Skeletal muscle satellite cell (primary cell): Measurements from ENCODE around the gene SIAH1.
"Not testable (repeated sequence)": the region's sequence is repeated elsewhere in the genome, so short reads cannot be mapped to it uniquely, and the experiment has no call there.

Experiments used
- H3K27me3 ChIP-seq: 2 replicates; pipeline ENCODE4 v1.7.0; 2013; ENCODE audit warnings: low read length; ENCODE audit not compliant: control insufficient read depth, insufficient read depth
- H3K36me3 ChIP-seq: 2 replicates; pipeline ENCODE4 v1.7.0; 2013; ENCODE audit warnings: mild to moderate bottlenecking, control low read depth, low read length; ENCODE audit not compliant: insufficient read depth
- H3K4me1 ChIP-seq: 2 replicates; pipeline ENCODE4 v1.7.0; 2013; ENCODE audit warnings: low read length; ENCODE audit not compliant: control insufficient read depth, insufficient read depth
- H3K4me2 ChIP-seq: 2 replicates; pipeline ENCODE4 v1.7.0; 2013; ENCODE audit warnings: mild to moderate bottlenecking, low read length
- H3K4me3 ChIP-seq: 2 replicates; pipeline ENCODE4 v1.7.0; 2013; ENCODE audit warnings: low read length
- H3K9ac ChIP-seq: 2 replicates; pipeline ENCODE4 v1.7.0; 2013; ENCODE audit warnings: mild to moderate bottlenecking, low read depth, low read length, moderate library complexity
- H3K9me3 ChIP-seq: replicated peaks from 2 replicates; pipeline ENCODE4 v1.7.0; 2013; ENCODE audit warnings: mild to moderate bottlenecking, control low read depth, low read length

The SIAH1 gene

DNA sequence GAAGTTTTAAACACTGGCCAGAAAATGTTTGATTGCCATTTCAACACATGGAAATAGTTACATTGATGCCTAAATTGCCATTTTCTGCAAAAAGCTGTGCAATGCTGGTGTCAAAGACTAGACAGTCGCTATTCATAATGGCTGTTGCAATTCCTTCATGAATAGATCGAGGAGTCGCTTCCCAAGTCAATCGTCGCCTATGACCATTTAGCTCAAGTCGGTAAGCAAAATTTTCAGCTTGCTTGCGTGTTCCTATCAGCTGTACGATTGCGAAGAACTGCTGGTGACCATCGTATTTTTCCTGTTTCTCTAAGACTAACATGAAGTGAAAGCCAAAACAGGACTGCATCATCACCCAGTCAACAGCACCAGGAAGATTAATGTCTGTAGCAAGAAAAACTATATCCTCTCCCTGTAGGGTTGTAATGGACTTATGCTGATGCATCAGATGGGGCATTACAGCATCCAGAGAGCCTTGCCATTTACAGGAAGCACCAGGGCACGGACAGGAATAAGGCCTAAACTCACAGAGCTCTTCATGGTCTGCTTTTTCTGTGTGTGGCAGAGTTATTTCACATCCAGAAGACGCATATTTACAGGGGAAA, 23.6 kb downstream of the SIAH1 start:
- H3K4me1 ChIP-seq, result peaks cover 14% of the 10 kb centered on the region
- H3K4me3 ChIP-seq, result no peak overlapping the region
- peaks cover 18% of the 10 kb centered on the region for H3K36me3 ChIP-seq
- H3K9me3 ChIP-seq, result no peaks in the 10 kb centered on the region
- no peak overlapping the region for H3K4me2 ChIP-seq
- no peaks in the 10 kb centered on the region for H3K27me3 ChIP-seq
- H3K9ac ChIP-seq, result no peak overlapping the region

DNA sequence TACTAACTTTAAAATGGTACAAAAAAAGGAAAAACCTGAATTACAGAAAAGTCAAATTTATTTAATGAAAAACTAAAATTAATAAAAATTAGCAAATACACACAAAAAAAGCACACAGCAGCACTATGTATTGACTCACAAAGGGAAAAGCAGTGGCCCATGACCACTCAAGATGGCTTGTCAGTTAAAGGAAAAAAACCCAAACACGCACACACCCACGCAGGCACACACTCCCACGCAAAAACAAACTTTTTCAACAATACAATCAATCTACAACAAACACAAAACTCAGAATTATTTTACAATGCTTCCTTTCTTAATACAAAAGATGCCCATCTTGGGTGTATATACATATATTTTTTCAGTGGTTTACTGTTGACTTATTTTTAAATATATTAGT, 24.2 kb downstream of the SIAH1 start:
- H3K9me3 ChIP-seq, result no peaks in the 10 kb centered on the region
- H3K4me1 ChIP-seq, result peaks cover 13% of the 10 kb centered on the region
- no peaks in the 10 kb centered on the region for H3K27me3 ChIP-seq
- H3K36me3 ChIP-seq, result peaks cover 18% of the 10 kb centered on the region
- no peak overlapping the region for H3K9ac ChIP-seq
- no peak overlapping the region for H3K4me3 ChIP-seq
- no peak overlapping the region for H3K4me2 ChIP-seq

DNA sequence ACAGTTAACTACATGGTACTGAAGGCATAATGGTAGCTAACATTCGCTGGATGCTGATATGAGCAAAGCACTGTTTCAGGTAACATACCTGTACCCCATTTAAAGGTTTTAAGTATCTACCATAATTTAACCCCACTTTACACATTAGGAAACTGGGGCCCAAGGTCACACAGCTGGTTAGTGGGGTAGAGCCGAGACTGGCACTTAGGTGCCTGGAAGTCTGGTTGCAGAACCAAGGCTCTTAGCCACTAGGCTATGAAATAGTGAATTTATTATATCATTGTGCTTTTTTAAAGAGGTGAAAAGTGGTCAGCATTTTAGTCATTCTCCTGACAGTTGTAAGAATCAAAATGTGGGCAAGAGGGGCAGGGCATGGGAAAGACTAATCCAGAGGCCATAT, 25.2 kb downstream of the SIAH1 start:
- H3K9ac ChIP-seq, result no peak overlapping the region
- no peaks in the 10 kb centered on the region for H3K9me3 ChIP-seq
- H3K4me3 ChIP-seq, result no peak overlapping the region
- peaks cover 7% of the 10 kb centered on the region for H3K4me1 ChIP-seq
- peaks cover 20% of the 10 kb centered on the region for H3K36me3 ChIP-seq
- no peaks in the 10 kb centered on the region for H3K27me3 ChIP-seq
- no peak overlapping the region for H3K4me2 ChIP-seq

DNA sequence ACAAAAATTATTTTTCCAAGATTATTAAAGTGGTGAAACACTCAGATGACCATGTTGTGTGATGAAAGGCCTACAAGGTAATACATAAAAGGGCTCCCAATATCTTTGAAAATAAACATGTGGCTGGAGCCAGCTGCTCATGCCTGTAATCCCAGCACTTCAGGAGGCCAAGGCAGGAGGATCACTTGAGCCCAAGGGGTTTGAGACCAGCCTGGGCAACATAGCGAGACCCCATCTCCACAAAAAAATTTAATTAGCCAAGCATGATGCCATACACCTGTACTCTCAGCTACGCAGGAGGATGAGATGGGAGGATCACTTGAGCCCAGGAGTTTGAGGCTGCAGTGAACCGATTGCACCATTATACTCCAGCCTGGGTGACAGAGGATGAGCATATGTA, 26.8 kb downstream of the SIAH1 start:
- H3K36me3 ChIP-seq, result peaks cover 22% of the 10 kb centered on the region

DNA sequence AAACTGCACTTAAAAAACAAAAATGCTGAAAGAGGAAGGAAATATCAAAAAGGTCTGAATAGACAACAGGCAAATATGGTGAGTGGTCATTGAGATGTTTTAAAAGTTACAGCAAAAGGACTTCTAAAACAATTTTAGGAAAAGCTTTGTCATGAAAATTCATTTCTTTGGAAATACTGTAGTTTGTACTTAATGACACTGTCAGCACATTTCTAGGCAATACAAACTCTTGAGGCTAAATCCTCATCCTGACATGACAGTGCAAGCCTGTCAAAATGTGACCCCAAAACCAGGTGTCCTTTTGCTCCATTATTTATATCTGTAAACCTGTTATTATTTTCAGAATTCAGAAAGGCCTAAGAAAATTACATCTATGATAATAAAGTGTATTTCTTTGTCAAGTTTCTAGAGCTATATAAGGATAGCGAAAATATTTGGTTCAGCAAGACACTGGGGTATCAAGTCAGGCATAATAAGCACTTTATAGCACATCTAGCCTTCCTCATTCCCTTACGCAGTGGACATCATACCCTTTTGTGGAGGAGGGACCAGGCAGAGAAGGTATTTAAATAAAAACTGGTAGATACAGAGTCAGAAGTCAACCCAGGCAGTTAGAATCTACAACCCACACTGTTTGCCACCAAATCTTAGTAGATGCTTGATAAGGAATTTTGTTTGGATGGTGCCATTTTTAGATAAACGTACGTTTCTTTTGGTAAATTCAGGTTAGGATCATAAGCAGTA, 28.4 kb downstream of the SIAH1 start:
- H3K4me2 ChIP-seq, result no peak overlapping the region
- H3K27me3 ChIP-seq, result no peaks in the 10 kb centered on the region
- H3K9me3 ChIP-seq, result no peaks in the 10 kb centered on the region
- no peak overlapping the region for H3K9ac ChIP-seq
- no peaks in the 10 kb centered on the region for H3K4me1 ChIP-seq
- H3K4me3 ChIP-seq, result no peak overlapping the region
- H3K36me3 ChIP-seq, result peaks cover 28% of the 10 kb centered on the region

More for the DNA sequence above, 26.8 kb downstream of the SIAH1 start:
- no peaks in the 10 kb centered on the region for H3K4me1 ChIP-seq
- H3K4me3 ChIP-seq, result no peak overlapping the region
- no peak overlapping the region for H3K4me2 ChIP-seq
- no peak overlapping the region for H3K9ac ChIP-seq
- no peaks in the 10 kb centered on the region for H3K9me3 ChIP-seq
- no peaks in the 10 kb centered on the region for H3K27me3 ChIP-seq

DNA sequence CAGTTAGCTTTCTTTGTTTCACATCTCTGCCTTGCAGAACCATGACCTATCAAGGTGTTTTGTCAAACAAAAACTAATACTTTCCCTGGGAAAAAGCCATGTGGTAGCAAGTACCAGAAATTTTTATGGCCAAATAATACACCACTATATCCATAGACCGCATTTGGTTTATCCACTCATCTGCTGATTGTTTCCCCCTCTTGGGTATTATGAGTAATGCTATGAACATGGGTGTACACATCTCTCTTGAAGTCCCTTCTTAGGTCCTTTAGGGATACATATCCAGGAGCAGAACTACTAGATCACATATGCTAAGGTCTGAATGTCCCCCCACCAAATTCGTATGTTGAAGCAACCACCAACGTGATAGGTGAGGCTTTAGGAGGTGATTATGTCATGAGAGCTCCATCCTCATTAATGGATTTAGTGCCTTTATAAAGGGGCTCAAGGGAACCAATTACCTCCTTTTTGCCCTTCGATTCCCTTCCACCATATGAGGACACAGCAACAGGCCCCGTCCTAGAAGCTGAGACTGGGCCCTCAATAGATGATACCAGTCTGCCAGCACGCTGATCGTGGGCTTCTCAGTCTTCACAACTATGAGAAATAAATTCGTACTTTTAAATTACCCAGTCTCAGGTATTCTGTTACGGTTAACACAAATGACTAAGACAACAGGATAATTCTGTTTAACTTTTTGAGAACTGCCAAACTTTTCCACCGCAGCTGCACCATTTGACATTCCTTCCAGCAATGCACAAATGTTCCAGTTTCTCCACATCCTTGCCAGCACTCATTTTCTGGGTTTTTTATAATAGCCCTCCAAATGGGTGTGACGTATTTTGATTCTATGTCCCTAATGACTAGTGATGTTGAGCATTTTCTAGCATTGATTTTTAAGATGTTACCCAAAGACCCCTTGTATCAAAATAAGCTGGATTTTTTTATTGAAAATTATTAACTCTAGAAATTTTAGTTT, 30.0 kb downstream of the SIAH1 start:
- Histone ChIP-seq H3K9me3 (no peaks in the 10 kb centered on the region), H3K4me1 (no peaks in the 10 kb centered on the region), H3K4me2 (no peak overlapping the region), H3K36me3 (peaks cover 35% of the 10 kb centered on the region), H3K9ac (no peak overlapping the region), H3K4me3 (no peak overlapping the region), H3K27me3 (no peaks in the 10 kb centered on the region)

DNA sequence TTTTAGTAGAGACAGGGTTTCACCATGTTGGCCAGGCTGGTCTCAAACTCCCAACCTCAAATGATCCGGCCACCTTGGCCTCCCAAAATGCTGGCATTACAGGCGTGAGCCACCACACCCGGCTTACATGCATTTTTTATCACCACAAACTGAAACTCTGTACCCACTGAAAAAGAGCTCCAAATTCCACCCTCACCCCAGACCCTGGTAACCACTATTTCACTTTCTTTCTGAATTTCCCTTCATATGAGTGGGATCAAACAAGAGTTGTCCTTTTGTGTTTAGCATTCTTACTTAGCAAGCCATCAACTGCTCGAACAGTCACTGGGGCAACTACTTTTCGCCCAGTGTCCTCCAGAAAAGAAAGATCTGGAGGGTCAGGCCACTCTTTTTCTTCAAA, 30.8 kb downstream of the SIAH1 start:
- H3K4me1 ChIP-seq, H3K27me3 ChIP-seq, H3K9ac ChIP-seq, H3K4me2 ChIP-seq, H3K4me3 ChIP-seq, H3K9me3 ChIP-seq: not testable (repeated sequence)
- H3K36me3 ChIP-seq, result peaks cover 39% of the 10 kb centered on the region

DNA sequence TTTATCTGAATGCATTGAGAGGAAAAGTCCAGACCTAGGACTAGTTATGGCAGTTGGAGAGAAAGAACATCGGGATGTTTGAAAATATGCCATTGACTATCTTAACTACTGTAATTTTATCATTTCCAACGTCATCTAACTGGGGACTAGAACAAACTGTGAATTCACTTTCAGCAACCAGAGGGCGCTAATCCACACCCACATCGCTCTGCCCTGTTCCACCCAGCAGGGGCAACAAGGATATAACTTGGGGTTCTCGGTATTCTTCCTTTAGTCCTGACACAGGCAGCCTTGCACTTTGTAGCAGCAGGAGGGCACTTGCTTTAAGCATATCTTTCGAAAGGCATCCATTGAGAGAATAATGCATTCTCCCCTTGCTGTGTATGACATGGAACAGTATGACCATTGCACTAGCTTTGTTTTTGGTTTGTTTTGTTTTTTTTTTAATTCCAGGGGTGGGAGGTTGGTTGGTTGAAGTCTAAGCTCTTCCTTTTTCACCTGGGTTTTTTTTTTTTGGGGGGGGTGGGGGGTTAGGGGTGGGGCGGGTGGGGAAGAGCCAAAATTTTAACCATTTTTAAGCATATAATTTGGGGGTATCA, 31.5 kb downstream of the SIAH1 start:
- no peak overlapping the region for H3K9ac ChIP-seq
- no peak overlapping the region for H3K4me3 ChIP-seq
- peaks cover 41% of the 10 kb centered on the region for H3K36me3 ChIP-seq
- no peaks in the 10 kb centered on the region for H3K4me1 ChIP-seq
- no peaks in the 10 kb centered on the region for H3K27me3 ChIP-seq
- no peaks in the 10 kb centered on the region for H3K9me3 ChIP-seq
- no peak overlapping the region for H3K4me2 ChIP-seq

DNA sequence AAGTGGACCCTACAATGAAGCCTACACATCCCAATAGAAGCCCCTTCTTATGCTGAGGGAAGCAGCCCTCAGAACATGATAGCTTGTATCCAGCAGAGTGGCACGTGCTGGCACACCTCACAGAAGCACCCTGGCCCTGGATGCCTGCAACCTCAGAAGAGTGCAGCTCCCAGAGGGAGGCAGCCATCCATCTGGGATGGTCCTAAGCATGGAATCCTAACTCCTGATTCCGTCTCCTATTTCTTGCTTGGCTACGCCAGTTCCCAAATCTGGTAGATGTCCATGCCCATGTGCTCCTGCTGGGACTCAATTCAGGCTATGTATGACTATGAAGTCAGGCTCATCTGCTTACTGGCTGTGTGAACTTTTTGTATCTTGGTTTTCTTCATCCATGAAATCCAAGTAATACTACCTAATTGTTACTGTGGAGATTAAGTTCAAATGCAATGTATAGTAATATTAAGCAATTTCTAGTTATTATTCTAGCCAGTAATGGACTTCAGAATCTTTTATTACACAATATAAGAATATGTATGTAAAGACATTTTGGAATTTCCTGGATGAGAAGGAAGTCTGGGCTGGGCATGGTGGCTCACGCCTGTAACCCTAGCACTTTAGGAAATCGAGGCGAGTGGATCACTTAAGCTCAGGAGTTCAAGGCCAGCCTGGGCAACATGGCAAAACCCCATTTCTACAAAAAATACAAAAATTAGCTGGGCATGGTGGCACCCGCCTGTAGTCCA, 32.4 kb downstream of the SIAH1 start:
- no peaks in the 10 kb centered on the region for H3K27me3 ChIP-seq
- H3K4me1 ChIP-seq, result no peaks in the 10 kb centered on the region
- H3K9me3 ChIP-seq, result no peaks in the 10 kb centered on the region
- H3K36me3 ChIP-seq, result peaks cover 45% of the 10 kb centered on the region
- no peak overlapping the region for H3K4me2 ChIP-seq
- no peak overlapping the region for H3K9ac ChIP-seq
- H3K4me3 ChIP-seq, result no peak overlapping the region

DNA sequence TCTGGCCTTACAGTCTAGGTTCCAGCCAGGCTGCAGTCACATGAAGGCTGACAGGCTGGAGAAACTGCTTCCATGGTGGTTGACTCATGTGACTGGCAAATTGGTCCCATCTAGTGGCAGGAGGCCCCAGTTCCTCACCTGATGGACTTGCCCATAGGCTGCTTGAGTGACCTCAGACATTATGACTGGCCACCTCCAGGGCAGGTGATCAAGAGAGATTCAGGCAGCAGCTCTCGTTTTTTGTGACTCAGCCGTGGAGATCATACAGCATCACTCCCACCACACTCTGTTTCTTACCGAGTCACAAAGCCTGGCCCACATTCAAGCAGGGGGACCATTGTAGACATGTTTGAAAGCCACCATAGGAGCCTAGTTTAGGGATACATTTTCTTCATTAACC, 34.5 kb downstream of the SIAH1 start:
- H3K4me1 ChIP-seq, result no peaks in the 10 kb centered on the region
- H3K9me3 ChIP-seq, result no peaks in the 10 kb centered on the region
- H3K4me3 ChIP-seq, result no peak overlapping the region
- H3K4me2 ChIP-seq, result no peak overlapping the region
- H3K36me3 ChIP-seq, result peaks cover 51% of the 10 kb centered on the region
- H3K27me3 ChIP-seq, result no peaks in the 10 kb centered on the region
- no peak overlapping the region for H3K9ac ChIP-seq

DNA sequence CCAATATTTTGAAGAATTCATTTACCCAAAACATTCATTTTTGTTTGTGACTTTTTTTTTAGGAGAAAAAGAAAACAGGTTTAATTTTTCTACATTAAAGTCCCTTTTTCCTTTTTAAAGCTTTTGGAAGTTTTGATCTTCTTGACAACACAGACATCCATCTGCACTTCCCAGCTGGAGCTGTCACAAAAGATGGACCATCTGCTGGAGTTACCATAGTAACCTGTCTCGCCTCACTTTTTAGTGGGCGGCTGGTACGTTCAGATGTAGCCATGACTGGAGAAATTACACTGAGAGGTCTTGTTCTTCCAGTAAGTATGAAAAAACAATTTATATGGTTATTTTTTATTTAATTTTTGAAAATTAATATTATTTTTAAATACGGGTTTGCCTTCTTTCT, 37.2 kb downstream of the SIAH1 start:
- no peaks in the 10 kb centered on the region for H3K27me3 ChIP-seq
- H3K9me3 ChIP-seq, result no peaks in the 10 kb centered on the region
- no peaks in the 10 kb centered on the region for H3K4me1 ChIP-seq
- no peak overlapping the region for H3K4me3 ChIP-seq
- H3K36me3 ChIP-seq, result peaks cover 54% of the 10 kb centered on the region
- no peak overlapping the region for H3K4me2 ChIP-seq
- no peak overlapping the region for H3K9ac ChIP-seq
